Esophagus muscularis mucosa (tissue), 4 donors: ENCODE results near the gene ZFYVE28. TPM values are rescaled to one million over a fixed set of nuclear protein-coding genes. Genes with fewer than 3 reads are reported as not detected.

ENCODE experiments used
- DNase-seq: peaks from one replicate; pipeline ENCODE4 v3.0.0-alpha.2; 2017; ENCODE audit errors: extremely low spot score
- H3K27ac ChIP-seq, 4 donors: fragments of 200-600 bp; sonication (generic); replicated peaks in 1 of 4; 1 replicate in 3 of 4; 2 replicates in 1 of 4; pipeline ENCODE4 v1.5.1; 2016 to 2019; ENCODE audit warnings: mild to moderate bottlenecking in 1 of 4
- H3K27me3 ChIP-seq, 4 donors: fragments of 200-600 bp; sonication (generic); one replicate each; pipeline versions ENCODE4 v1.5.1 to v1.6.0; 2016 to 2019
- H3K36me3 ChIP-seq, 4 donors: fragments of 200-600 bp; sonication (generic); one replicate each; pipeline ENCODE4 v1.5.1; 2016 to 2019
- H3K4me1 ChIP-seq, 4 donors: fragments of 200-600 bp; sonication (generic); one replicate each; pipeline ENCODE4 v1.5.1; 2016 to 2019
- H3K4me3 ChIP-seq, 4 donors: fragments of 200-600 bp; sonication (generic); 1 replicate in 2 of 4; 2 replicates in 2 of 4; pipeline ENCODE4 v1.5.1; 2016 to 2019; ENCODE audit warnings: mild to moderate bottlenecking in 4 of 4, moderate library complexity in 1 of 4
- H3K9me3 ChIP-seq, 4 donors: fragments of 200-600 bp; sonication (generic); 1 replicate in 3 of 4; 2 replicates in 1 of 4; pipeline ENCODE4 v1.5.1; 2016 to 2019
- EP300 ChIP-seq: sonication (generic); formaldehyde crosslinking; IDR thresholded peaks from one replicate; pipeline ENCODE4 v1.6.1; 2017; ENCODE audit warnings: antibody characterized with exemption
- POLR2A ChIP-seq: fragments of 450-650 bp; IDR thresholded peaks from one replicate; pipeline ENCODE4 v1.6.1; 2017; ENCODE audit warnings: antibody characterized with exemption, moderate library complexity, mild to moderate bottlenecking, low read depth
- POLR2AphosphoS5 ChIP-seq, 2 donors: sonication (generic); formaldehyde crosslinking; IDR thresholded peaks; one replicate each; pipeline ENCODE4 v1.6.1; 2017; ENCODE audit warnings: antibody characterized with exemption in 2 of 2
- WGBS: methylation state at CpG from one replicate; pipeline ENCODE4 v1.1.5; 2018; 5-methylcytosine and 5-hydroxymethylcytosine counted together
- intact Hi-C: fragments of 100-400 bp; cut with DNase I; formaldehyde crosslinking; loops from one replicate; pipeline ENCODE4 v1.15.1; 2023
- total RNA-seq, 4 donors: library from RNA; depleted of rRNA; stranded (reverse); fragments of >200 nt; gene quantifications; one replicate each; pipeline versions ENCODE4 v1.1.0 to v1.2.1, GENCODE V29; 2016
- TF ChIP-seq, protein P1 (sequence below), 3 experiments: fragments of 200-600 bp in 2 of 3; fragments of 450-650 bp in 1 of 3; sonication (generic) in 2 of 3; IDR thresholded peaks; one replicate each; pipeline ENCODE4 v1.5.1; 2017 to 2019; ENCODE audit warnings: antibody characterized with exemption in 3 of 3, mild to moderate bottlenecking in 2 of 3, moderate library complexity in 1 of 3

ZFYVE28 gene
- total RNA-seq, 4 donors from 2014 or later = 4.5 to 13.4 (median 8.4) TPM

DNA sequence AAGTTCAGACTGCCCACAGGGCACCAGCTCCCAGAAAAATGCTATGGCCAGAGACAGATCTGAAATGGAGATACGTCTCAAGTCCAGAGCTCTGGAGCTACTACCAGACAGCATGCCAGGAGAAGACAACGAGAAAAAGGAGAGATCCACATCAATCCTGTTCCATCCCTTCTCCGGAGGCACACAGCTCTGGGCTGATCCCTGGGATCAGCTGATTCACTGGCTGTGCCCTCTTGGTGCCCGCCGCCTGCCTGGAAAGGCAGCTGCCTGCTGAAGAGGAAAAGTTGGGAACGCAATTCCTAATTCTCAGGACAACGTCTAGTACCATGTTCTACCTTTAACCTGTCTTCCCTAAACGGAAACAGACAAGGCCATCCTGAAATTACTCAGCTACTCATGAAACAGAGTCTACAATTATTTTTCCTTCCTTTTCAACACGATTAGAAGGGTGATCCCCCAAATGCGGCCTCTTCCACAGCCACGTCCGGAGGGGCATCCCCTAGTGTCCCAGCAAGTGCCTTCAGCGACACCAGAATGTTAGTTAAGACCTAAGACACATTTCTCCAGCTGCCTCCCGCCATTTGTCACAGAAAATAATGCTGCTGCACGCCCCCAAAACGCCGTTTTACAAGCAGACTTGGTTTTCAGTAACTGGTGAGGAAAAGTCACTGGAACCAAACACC, 2.4 kb downstream of the ZFYVE28 start:
- Histone ChIP-seq H3K9me3 (no peaks in the 10 kb centered on the region), H3K4me3 (peak overlapping the region; percentile 71 to 88 (median 72)), H3K4me1 (peaks cover 42 to 64% (median 58%) of the 10 kb centered on the region in 4 donors), H3K27me3 (peaks cover 0 to 40% (median 2%) of the 10 kb centered on the region in 4 donors), H3K27ac (peak overlapping the region in 2 of 4 donors; percentile 42 to 47), H3K36me3 (no peaks in the 10 kb centered on the region)
- TF ChIP-seq POLR2A (no peak), POLR2AphosphoS5 (IDR thresholded peaks at IDR 0.05) (no peak), EP300 (no peak)
- TF ChIP-seq, protein P1, sequence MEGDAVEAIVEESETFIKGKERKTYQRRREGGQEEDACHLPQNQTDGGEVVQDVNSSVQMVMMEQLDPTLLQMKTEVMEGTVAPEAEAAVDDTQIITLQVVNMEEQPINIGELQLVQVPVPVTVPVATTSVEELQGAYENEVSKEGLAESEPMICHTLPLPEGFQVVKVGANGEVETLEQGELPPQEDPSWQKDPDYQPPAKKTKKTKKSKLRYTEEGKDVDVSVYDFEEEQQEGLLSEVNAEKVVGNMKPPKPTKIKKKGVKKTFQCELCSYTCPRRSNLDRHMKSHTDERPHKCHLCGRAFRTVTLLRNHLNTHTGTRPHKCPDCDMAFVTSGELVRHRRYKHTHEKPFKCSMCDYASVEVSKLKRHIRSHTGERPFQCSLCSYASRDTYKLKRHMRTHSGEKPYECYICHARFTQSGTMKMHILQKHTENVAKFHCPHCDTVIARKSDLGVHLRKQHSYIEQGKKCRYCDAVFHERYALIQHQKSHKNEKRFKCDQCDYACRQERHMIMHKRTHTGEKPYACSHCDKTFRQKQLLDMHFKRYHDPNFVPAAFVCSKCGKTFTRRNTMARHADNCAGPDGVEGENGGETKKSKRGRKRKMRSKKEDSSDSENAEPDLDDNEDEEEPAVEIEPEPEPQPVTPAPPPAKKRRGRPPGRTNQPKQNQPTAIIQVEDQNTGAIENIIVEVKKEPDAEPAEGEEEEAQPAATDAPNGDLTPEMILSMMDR (IDR thresholded peaks at IDR 0.05) = no peak
- intact Hi-C loops = loop anchor here (5.0 to 10.0 kb wide), 4 partner anchors 51 to 549 kb away; partner anchors contain the start of genes GRK4, HAUS3, MXD4 and NOP14
- 79% methylated on average over 17 of the region's 17 CpGs for WGBS
- DNase-seq = no peak

DNA sequence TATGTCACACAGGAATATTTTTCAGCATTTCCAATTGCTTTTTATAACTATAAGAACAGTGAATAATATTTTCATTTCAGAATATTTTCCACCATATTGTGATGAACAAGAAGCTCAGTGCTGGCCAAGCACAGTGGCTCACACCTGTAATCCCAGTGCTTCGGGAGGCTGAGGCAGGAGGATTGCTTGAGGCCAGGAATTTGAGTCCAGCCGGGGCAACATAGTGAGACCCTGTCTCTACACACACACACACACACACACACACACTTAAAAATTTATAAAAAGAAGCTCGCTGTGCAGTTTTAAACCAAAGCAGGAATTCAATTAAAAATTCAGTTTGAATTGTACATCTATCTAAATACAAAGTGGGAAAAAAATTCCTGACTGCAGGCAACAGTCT, 3.2 kb downstream of the ZFYVE28 start:
- Histone ChIP-seq H3K27me3 (peaks cover 0 to 32% (median 2%) of the 10 kb centered on the region in 4 donors), H3K9me3 (no peaks in the 10 kb centered on the region), H3K27ac (no peak overlapping the region), H3K36me3 (no peaks in the 10 kb centered on the region), H3K4me3 (no peak overlapping the region), H3K4me1 (peaks cover 42 to 64% (median 58%) of the 10 kb centered on the region in 4 donors)
- intact Hi-C loops = loop anchor here (5.0 to 10.0 kb wide), 4 partner anchors 52 to 550 kb away; partner anchors contain the start of genes GRK4, HAUS3, MXD4 and NOP14
- DNase-seq = no peak
- 93% methylated on average over 3 of the region's 3 CpGs for WGBS
- TF ChIP-seq EP300 = no peak
- no peak for TF ChIP-seq POLR2AphosphoS5 (IDR thresholded peaks at IDR 0.05)
- TF ChIP-seq POLR2A = no peak
- TF ChIP-seq, protein P1 (IDR thresholded peaks at IDR 0.05) = no peak

DNA sequence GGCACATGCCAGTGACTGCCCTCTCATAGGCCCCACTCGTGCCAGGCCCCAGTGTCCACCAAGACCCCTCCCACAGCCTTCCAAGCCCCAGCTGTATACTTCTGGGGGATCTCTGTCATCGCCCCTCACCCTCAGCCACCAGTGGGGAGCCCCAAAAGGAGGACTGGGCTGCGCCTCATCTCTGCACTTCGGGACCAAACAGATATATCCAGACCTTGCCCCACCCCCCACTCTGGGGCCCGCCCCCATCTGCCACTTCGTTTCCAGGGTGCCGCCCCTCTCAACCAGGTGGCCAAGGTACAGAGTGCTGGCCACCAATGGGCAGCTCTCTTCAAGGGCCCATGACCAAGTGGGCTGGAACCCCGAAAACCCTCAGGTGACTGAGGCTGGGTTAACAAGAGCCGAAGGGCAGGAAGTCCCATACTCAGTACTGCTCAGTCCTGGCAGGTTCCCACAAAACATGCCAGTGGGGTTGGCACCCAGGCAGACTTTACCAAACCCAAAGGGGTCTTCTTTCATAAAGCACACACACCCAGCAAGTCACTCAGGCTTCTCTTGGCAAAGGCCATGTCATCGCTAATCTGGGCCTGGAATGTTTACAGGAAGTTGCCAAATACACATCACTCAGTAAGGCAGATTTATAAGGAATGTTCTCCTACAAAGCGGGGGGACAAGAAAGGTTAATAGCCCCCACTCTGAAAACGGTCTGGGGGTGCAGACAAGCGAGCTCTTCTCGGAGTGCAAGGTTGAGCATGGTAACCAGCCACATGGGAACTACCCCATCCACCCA, 4.4 kb downstream of the ZFYVE28 start:
- WGBS = 64% methylated on average over 10 of the region's 14 CpGs
- TF ChIP-seq, protein P1 (IDR thresholded peaks at IDR 0.05) = no peak
- TF ChIP-seq POLR2A (no peak), POLR2AphosphoS5 (IDR thresholded peaks at IDR 0.05) (no peak)
- Histone ChIP-seq H3K4me1 (peaks cover 36 to 55% (median 51%) of the 10 kb centered on the region in 4 donors), H3K36me3 (no peaks in the 10 kb centered on the region), H3K4me3 (peak overlapping the region in 3 of 4 donors; percentile 20 to 34 (median 31)), H3K27ac (peak overlapping the region; percentile 50 to 70 (median 56)), H3K9me3 (no peaks in the 10 kb centered on the region), H3K27me3 (peaks cover 0 to 34% (median 2%) of the 10 kb centered on the region in 4 donors)
- intact Hi-C loops = loop anchor here (10.0 kb wide), 1 partner anchor 551 kb away; the partner anchor contains the start of genes GRK4 and NOP14
- no peak for DNase-seq

DNA sequence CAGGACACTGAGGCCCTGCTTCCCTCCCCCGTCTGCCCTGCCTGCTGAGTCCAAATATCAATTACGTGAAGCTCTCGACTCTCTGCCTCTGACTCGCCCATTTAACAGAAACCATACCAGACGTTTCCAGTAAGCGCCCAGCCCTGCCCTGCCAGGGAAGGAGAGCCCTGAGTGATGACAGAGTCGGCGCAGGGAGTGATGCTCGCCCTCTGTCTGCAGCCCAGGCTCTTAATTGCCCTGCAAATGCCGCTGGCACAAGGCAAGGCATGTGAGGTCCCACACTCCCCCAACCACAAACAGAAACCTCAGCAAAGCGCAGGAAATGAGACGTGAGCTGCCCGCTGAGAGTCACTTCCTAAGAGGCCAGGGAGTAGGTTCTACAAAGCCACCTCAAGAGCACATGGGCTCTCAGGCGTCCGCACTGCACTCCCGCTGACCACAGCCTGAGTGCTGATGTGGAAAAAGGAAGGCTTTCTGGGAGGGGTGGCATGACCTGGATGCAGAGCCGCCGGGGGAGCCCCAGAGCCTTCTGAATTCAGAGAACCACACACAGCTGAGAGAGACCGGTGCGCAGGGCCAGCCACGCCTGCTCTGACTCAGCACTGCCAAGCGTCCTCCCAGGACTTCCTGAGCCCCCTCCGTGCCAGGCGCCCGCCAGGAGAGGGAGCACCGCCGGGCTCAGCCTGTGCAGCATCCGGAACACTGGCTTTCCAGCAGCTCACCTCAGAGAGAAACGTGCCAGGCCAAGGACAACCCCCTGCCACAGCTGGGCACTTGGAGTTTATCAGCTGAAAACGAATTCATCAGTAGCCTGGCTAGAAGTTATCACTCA, 5.3 kb downstream of the ZFYVE28 start:
- 10% methylated on average over 9 of the region's 30 CpGs for WGBS
- Histone ChIP-seq H3K9me3 (no peaks in the 10 kb centered on the region), H3K27me3 (peaks cover 0 to 33% (median 2%) of the 10 kb centered on the region in 4 donors), H3K36me3 (no peaks in the 10 kb centered on the region), H3K4me1 (peaks cover 34 to 51% (median 48%) of the 10 kb centered on the region in 4 donors), H3K27ac (peak overlapping the region; percentile 50 to 70 (median 56)), H3K4me3 (peak overlapping the region; percentile 20 to 35 (median 32))
- TF ChIP-seq, protein P1 (IDR thresholded peaks at IDR 0.05) = peak; percentile 42 to 50 (median 42)
- TF ChIP-seq POLR2AphosphoS5 (IDR thresholded peaks at IDR 0.05) = peak; percentile 65
- no peak for TF ChIP-seq EP300
- DNase-seq = peak; percentile 94
- intact Hi-C loops = loop anchor here (10.0 kb wide), 1 partner anchor 552 kb away; the partner anchor contains the start of genes GRK4 and NOP14
